Purkinje cell (primary cell): ENCODE results near the gene MLN. TPM values are rescaled to one million over a fixed set of nuclear protein-coding genes. Genes with fewer than 3 reads are reported as not detected.

Experiments used
- polyA plus RNA-seq: library from polyadenylated mRNA; unstranded; fragments of >200 nt; fragmentation: Nextera tagmentation; gene quantifications from 2 replicates; pipeline ENCODE4 v1.2.1, GENCODE V29; 2014

MLN gene, protein sequence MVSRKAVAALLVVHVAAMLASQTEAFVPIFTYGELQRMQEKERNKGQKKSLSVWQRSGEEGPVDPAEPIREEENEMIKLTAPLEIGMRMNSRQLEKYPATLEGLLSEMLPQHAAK
- polyA plus RNA-seq = not detected in 2 replicates

DNA sequence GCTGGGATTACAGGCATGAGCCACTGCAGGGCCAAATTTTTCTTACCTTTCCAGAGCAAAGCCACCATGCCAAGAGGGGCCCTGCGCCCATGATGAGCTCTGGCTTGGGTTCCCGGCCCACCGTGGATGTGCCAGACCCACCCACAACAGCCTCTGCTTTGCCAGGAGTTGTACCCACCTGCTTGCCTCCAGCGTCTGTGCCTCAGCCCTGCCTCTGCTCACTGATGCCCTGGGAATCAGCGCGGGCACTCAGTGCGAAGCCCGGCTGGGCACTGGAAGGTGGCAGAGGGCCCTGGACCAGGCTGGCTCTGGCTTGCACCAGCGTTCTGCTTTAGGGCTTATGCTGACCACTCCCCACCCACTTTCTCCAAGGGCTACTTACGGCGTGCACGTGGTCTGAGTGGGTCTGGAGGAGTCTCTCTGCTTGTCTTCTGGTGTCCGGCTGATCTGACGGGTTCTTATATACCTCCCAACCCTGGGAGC, at the start of gene MLN:
MLN (minus strand) TSS at position 433 of the 483 bp plus-strand sequence. CDS start 2,840 bp downstream, outside the sequence.

DNA sequence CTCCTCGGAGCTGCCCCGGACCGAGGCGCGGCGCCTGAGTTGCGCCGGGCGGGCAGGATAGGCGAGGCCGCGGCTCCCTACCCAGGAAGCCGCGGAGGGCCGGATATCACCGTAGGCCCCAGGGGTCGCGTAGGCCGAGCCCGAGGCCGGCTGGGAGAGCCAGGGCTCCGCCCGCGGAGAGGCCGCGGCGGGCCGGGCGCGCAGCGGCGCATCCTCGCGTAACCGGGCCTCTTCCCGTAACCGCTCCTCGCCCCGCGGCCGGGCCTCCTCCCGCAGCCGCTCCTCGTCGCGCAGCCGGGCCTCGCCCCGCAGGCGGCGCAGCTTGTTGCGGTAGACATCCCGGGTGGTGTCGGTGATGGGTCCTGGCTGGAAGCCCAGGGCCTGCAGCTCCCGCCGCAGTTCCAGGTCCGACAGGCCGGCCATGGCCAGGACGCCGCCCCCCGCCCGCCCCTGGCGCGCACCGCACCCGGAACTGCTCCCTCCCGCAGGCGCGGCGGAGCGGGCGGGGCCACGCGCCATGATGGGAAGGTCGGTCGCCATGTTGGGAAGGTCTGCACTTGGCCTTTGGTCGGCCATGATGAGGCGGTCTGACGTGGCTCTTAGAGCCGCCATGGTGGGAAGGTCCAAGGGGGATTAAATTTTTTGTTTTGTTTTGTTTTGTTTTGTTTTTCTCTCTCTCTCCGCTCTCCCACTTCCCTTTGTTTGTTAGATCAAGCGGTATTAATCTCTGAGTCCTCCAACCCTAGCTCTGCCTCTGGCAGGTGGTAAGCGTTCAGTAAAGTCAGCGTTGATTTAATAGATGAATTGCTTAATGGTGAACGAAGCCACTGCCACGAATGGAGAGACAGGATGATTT, 14.9 kb downstream of the MLN start, which contains the start of gene LEMD2:
LEMD2 (minus strand) TSS at position 437 of the 856 bp plus-strand sequence; CDS start at position 423, 14 bp downstream.

DNA sequence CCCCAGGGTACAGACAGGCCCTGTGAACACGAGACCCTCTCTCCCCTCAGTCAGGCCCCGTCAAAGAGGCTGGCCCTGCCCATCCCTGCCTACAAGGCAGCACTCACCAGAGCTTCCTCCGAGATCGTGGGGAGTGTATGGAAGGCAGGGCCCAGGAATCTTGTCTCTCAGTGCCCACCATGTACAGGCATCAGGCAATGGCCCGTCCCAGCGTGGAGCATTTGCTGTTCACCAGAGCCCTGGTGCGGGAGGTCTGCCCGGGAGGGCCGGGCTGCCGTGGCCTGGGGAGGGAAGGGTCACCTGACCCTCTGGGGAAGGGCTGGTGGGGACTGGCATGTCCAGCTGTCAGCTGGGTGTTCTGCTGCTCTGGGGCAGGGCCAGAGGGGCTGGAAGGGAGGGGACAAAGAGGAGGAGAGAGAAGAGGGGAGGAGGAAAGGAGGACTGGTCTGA, 57.1 kb downstream of the MLN start, which contains the start of gene IP6K3:
IP6K3 (minus strand) TSS at position 255 of the 450 bp plus-strand sequence. CDS start 11,429 bp downstream, outside the sequence.

Other genes starting within 250 kb of the MLN start
- 1.4 and 2.8 TPM in 2 replicates for gene BAK1, start 223.7 kb downstream of the MLN start, polyA plus RNA-seq
- 0.03 TPM in 1 of 2 replicates, not detected in the other for gene ITPR3, start 182.7 kb downstream of the MLN start, polyA plus RNA-seq
- 333 and 341 TPM in 2 replicates for gene UQCC2, start 92.3 kb downstream of the MLN start, polyA plus RNA-seq
- 0.09 and 2.7 TPM in 2 replicates for gene IP6K3, start 57.1 kb downstream of the MLN start, polyA plus RNA-seq
- gene LEMD2, start 14.9 kb downstream of the MLN start, polyA plus RNA-seq = 7.4 and 10.5 TPM in 2 replicates